Measurements from ENCODE around the gene ST8SIA3.

The ST8SIA3 gene

DNA sequence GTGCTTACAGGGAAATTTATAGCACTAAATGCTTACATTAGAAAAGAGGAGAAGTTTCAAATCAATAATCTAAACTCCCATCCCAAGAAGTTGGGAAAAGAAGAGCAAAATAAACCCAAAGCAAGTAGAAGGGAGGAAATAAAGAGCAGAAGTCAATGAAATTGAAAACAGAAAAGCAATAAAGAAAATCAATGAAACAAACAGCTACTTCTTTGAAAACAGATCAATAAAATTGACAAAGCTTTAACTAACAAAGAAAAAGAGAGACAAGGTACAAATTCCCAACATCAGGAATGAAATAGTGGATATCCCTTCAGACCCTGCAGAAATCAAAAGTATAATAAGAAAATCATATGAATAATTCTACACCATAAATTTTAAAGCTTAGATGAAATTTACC lies 57.3 kb downstream of the ST8SIA3 start:
- H3K4ac ChIP-seq (ENCODE audit: low read depth in 1 of 2, low read length in 2 of 2), result no peak overlapping the region
- no peak overlapping the region for H3K4me2 ChIP-seq (ENCODE audit: low read length, poor library complexity, severe bottlenecking)
- H3K4me3 ChIP-seq (ENCODE audit: insufficient read depth in 1 of 2, low read depth in 1 of 2, low read length in 2 of 2), result no peak overlapping the region
- H2AK5ac ChIP-seq (ENCODE audit: low read length, severe bottlenecking), result no peak overlapping the region
- DNase-seq, result no peak
- H3K9me3 ChIP-seq (ENCODE audit: control insufficient read depth, low read length), result peaks cover 6% of the 10 kb centered on the region
- no peak overlapping the region for H2BK120ac ChIP-seq (ENCODE audit: low read depth, low read length)
- H2BK5ac ChIP-seq (ENCODE audit: low read depth, low read length, poor library complexity, severe bottlenecking), result no peak overlapping the region
- no peak overlapping the region for H3K9ac ChIP-seq (ENCODE audit: low read length)
- no peak overlapping the region for H3K14ac ChIP-seq (ENCODE audit: low read length in 2 of 2)
- H3K27me3 ChIP-seq (ENCODE audit: control insufficient read depth in 1 of 2, insufficient read depth in 1 of 2, low read length in 2 of 2), result peaks cover 0 to under 1% of the 10 kb centered on the region in 2 experiments
- H3K36me3 ChIP-seq (ENCODE audit: control insufficient read depth in 1 of 2, insufficient read depth in 2 of 2, low read depth in 1 of 2, low read length in 2 of 2), result no peaks in the 10 kb centered on the region
- H4K8ac ChIP-seq (ENCODE audit: low read length), result no peak overlapping the region
- no peak overlapping the region for H4K91ac ChIP-seq (ENCODE audit: low read length)
- no peak overlapping the region for H3K18ac ChIP-seq (ENCODE audit: low read depth in 1 of 2, low read length in 2 of 2)
- H3K79me1 ChIP-seq (replicated peaks; ENCODE audit: low read length, poor library complexity, severe bottlenecking), result no peaks in the 10 kb centered on the region
- no peak overlapping the region for H3K27ac ChIP-seq (ENCODE audit: low read length, poor library complexity, severe bottlenecking)
- no peak overlapping the region for H3K23ac ChIP-seq (ENCODE audit: low read length in 2 of 2)
- no peak overlapping the region for H2BK15ac ChIP-seq (ENCODE audit: low read depth, poor library complexity, severe bottlenecking)
- no peaks in the 10 kb centered on the region for H3K4me1 ChIP-seq (ENCODE audit: control insufficient read depth, insufficient read depth, low read depth, low read length)
- no peak overlapping the region for H2AFZ ChIP-seq (ENCODE audit: low read depth, low read length)
- no peak overlapping the region for H2BK12ac ChIP-seq (ENCODE audit: low read length in 2 of 2)

DNA sequence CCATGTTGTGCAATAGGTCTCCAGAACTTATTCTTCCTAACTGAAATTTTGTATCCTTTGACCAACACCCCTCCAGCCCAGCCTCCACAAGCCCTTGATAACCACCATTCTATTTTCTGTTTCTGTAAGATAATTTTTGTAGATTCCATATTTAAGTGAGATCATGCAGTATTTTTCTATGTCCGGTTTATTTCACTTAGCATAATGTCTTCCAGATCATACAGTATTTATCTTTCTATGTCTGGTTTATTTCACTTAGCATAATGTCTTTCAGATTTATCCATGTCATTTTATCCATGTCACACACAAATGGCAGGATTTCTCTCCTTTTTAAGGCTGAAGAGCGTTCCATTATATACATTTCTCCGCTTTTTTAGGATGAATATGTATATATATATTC lies 58.4 kb downstream of the ST8SIA3 start:
- Histone ChIP-seq H3K18ac (ENCODE audit: low read depth in 1 of 2, low read length in 2 of 2) (no peak overlapping the region), H3K4me1 (ENCODE audit: control insufficient read depth, insufficient read depth, low read depth, low read length) (no peaks in the 10 kb centered on the region), H2BK12ac (ENCODE audit: low read length in 2 of 2) (no peak overlapping the region), H3K9me3 (ENCODE audit: control insufficient read depth, low read length) (peaks cover 6% of the 10 kb centered on the region), H3K4me2 (ENCODE audit: low read length, poor library complexity, severe bottlenecking) (no peak overlapping the region), H2BK120ac (ENCODE audit: low read depth, low read length) (no peak overlapping the region), H3K9ac (ENCODE audit: low read length) (no peak overlapping the region), H4K91ac (ENCODE audit: low read length) (no peak overlapping the region), H2AK5ac (ENCODE audit: low read length, severe bottlenecking) (no peak overlapping the region), H3K23ac (ENCODE audit: low read length in 2 of 2) (no peak overlapping the region), H3K14ac (ENCODE audit: low read length in 2 of 2) (no peak overlapping the region), H3K36me3 (ENCODE audit: control insufficient read depth in 1 of 2, insufficient read depth in 2 of 2, low read depth in 1 of 2, low read length in 2 of 2) (no peaks in the 10 kb centered on the region), H3K27me3 (ENCODE audit: control insufficient read depth in 1 of 2, insufficient read depth in 1 of 2, low read length in 2 of 2) (peaks cover 0 to 3% of the 10 kb centered on the region in 2 experiments), H3K27ac (ENCODE audit: low read length, poor library complexity, severe bottlenecking) (no peak overlapping the region), H4K8ac (ENCODE audit: low read length) (no peak overlapping the region), H2AFZ (ENCODE audit: low read depth, low read length) (no peak overlapping the region), H3K4me3 (ENCODE audit: insufficient read depth in 1 of 2, low read depth in 1 of 2, low read length in 2 of 2) (no peak overlapping the region), H2BK15ac (ENCODE audit: low read depth, poor library complexity, severe bottlenecking) (no peak overlapping the region), H3K79me1 (replicated peaks; ENCODE audit: low read length, poor library complexity, severe bottlenecking) (no peaks in the 10 kb centered on the region), H2BK5ac (ENCODE audit: low read depth, low read length, poor library complexity, severe bottlenecking) (no peak overlapping the region), H3K4ac (ENCODE audit: low read depth in 1 of 2, low read length in 2 of 2) (no peak overlapping the region)
- no CpG with 5 or more reads among the region's 3 CpGs for WGBS
- no peak for DNase-seq

DNA sequence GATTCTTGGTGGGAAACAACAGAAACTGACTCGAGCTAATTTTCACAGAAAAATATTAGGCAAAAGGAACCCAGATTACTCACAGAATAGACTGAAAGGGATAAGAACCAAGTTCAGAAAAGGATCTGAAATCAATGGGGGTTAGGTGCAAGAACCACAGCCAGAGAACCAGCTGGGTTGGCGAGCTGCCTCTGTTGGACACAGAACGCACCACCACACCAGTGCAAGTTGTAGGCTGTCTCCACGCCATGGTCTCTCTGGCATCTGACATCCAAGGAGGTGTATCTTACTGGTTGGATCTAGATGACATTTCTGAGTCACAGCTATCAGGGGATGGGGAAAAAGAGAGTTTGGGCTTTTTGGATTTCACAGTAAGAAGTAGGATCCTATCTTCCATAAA lies 64.2 kb downstream of the ST8SIA3 start:
- Histone ChIP-seq H4K91ac (ENCODE audit: low read length) (no peak overlapping the region), H3K18ac (ENCODE audit: low read depth in 1 of 2, low read length in 2 of 2) (no peak overlapping the region), H3K23ac (ENCODE audit: low read length in 2 of 2) (no peak overlapping the region), H2AK5ac (ENCODE audit: low read length, severe bottlenecking) (no peak overlapping the region), H3K27me3 (ENCODE audit: control insufficient read depth in 1 of 2, insufficient read depth in 1 of 2, low read length in 2 of 2) (peaks cover 0 to 13% of the 10 kb centered on the region in 2 experiments), H3K4ac (ENCODE audit: low read depth in 1 of 2, low read length in 2 of 2) (no peak overlapping the region), H2BK12ac (ENCODE audit: low read length in 2 of 2) (no peak overlapping the region), H3K4me2 (ENCODE audit: low read length, poor library complexity, severe bottlenecking) (no peak overlapping the region), H2BK5ac (ENCODE audit: low read depth, low read length, poor library complexity, severe bottlenecking) (no peak overlapping the region), H3K27ac (ENCODE audit: low read length, poor library complexity, severe bottlenecking) (no peak overlapping the region), H3K79me1 (replicated peaks; ENCODE audit: low read length, poor library complexity, severe bottlenecking) (no peaks in the 10 kb centered on the region), H2AFZ (ENCODE audit: low read depth, low read length) (no peak overlapping the region), H3K14ac (ENCODE audit: low read length in 2 of 2) (no peak overlapping the region), H3K36me3 (ENCODE audit: control insufficient read depth in 1 of 2, insufficient read depth in 2 of 2, low read depth in 1 of 2, low read length in 2 of 2) (no peaks in the 10 kb centered on the region), H3K9me3 (ENCODE audit: control insufficient read depth, low read length) (no peaks in the 10 kb centered on the region), H2BK120ac (ENCODE audit: low read depth, low read length) (no peak overlapping the region), H3K4me1 (ENCODE audit: control insufficient read depth, insufficient read depth, low read depth, low read length) (no peaks in the 10 kb centered on the region), H2BK15ac (ENCODE audit: low read depth, poor library complexity, severe bottlenecking) (no peak overlapping the region), H4K8ac (ENCODE audit: low read length) (no peak overlapping the region), H3K4me3 (ENCODE audit: insufficient read depth in 1 of 2, low read depth in 1 of 2, low read length in 2 of 2) (no peak overlapping the region), H3K9ac (ENCODE audit: low read length) (no peak overlapping the region)
- WGBS, result 72% methylated on average over 3 of the region's 4 CpGs
- no peak for DNase-seq

Data from mesenchymal stem cell (in vitro differentiated cells and primary cell).